HG03575 (cell line): ENCODE measurements around the gene ACAD9.
"Not testable (repeated sequence)": the region's sequence is repeated elsewhere in the genome, so short reads cannot be mapped to it uniquely, and the experiment has no call there.

ENCODE experiments used
- ATAC-seq: cut with Tn5 transposase; IDR thresholded peaks from one replicate; pipeline ENCODE4 v1.9.1; 2021; ENCODE audit not compliant: unreplicated experiment, insufficient number of reproducible peaks, low FRiP score; ENCODE audit errors: extremely low read depth

Gene ACAD9

GRCh38 chr3:128923576-128923975, 44.2 kb downstream of the ACAD9 start:
- no peak for ATAC-seq

- not testable (repeated sequence) for ATAC-seq
Observed at GRCh38 chr3:128923986-128924385, 44.6 kb downstream of the ACAD9 start.

DNA sequence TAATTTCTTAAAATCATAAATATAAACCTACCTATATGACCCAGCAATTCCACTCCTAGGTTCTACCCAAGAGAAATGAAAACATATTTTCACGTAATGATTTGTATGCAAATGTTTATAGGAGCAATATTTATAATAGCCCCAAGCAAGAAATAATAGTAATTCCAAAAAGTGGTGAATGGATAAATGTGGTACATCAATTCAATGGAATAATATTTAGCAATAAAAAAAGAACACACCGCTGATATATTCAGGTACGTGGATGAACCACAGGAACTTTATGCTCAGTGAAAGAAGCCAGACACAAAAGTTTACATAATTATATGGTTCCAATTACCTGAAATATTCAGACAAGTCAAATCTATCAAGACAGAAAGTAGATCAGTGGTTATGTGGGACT, 49.9 kb downstream of the ACAD9 start:
- ATAC-seq: no peak

- ATAC-seq: no peak
Observed at GRCh38 chr3:128931046-128931445, 51.6 kb downstream of the ACAD9 start.

- ATAC-seq: no peak
Observed at GRCh38 chr3:128932516-128933212, 53.2 kb downstream of the ACAD9 start.

- ATAC-seq: no peak
Observed at GRCh38 chr3:128933213-128933921, 53.9 kb downstream of the ACAD9 start.

GRCh38 chr3:128933922-128934253, 54.5 kb downstream of the ACAD9 start:
- ATAC-seq: no peak

- ATAC-seq: no peak
Observed at GRCh38 chr3:128935922-128936321, 56.5 kb downstream of the ACAD9 start.

GRCh38 chr3:128936341-128936740, 56.9 kb downstream of the ACAD9 start:
- no peak for ATAC-seq

DNA sequence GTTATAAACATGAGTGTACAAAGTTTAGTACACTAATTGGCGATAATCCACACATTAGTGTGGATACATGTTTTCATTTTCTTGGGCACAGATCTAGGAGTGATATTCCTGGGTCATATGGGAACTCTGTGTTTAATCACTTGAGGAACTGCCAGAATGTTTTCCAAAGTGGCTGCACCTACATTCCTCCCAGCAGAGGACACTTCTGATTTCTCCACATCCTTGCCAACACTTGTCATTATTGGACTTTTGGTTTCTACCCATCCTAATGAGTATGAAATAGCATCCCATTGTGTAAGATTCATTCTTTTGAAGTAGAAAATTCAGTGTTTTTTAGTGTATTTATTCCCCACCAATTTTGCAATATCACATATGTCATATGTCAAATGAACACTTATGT, 60.8 kb downstream of the ACAD9 start:
- ATAC-seq: no peak

DNA sequence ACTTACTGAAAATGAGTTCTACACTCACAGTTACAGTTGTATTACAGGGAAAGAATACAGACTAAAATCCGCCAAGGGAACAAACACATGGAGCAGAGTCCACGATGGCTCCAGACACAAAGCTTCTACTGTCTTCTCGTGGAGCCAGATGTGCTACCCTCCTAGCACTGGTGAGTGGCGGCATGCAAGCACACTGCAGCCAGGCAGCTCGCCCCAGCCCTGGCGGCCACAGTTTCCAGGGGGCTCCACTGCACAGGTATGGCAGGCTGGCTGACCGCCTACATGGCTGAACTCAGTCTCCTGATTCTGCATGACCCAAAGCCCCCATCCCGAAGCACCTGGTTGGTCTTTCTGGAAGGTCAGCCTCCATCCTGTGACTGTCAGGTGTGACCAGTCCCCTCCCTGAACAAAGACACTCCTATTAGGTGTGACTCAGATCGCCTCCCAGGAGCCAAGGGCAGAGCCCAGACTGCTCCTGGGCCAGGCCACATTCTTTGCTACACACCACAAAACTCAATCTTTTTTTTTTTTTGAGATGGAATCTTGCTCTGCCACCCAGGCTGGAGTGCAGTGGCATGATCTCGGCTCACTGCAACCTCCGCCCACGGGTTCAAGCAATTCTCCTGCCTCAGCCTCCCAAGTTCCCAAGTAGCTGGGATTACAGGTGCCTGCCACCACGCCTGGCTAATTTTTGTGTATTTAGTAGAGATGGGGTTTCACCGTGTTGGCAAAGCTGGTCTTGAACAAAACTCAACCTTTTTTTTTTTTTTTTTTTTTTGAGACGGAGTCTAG, 62.9 kb downstream of the ACAD9 start:
- ATAC-seq: no peak

GRCh38 chr3:128945041-128945877, 65.8 kb downstream of the ACAD9 start:
- no peak for ATAC-seq

DNA sequence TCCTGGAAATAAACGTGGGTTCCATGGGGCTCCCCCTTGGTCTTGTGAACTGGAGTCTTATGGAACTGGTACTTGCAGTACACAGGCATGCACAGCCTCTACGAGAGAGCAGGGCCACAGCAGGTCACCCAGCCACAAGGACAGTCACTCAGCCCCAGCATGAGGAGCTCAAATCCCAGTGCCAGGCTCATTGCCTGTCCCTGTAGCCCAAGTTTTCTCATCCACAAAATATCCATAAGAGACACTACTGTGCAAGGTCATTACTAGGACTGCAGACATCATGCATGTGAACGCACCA, 66.4 kb downstream of the ACAD9 start:
- ATAC-seq: no peak

DNA sequence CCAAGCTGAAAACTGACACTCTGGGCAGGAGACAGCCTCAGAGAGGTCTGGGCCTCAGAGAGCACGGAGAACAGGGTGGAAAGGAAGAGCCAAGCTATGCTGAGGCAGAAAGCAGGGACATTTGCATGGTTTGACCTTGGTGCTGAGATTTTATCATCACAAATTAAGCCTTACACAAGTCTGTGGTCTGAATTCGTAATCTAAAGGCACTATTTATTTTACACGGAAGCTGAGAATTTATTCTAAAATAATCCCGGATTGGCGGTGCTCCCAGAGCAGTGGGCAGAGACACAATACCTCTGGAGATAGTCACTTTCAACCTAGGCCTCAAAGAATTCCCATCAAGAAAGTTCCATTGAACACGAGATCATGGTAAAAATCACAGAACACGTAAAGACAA, 67.0 kb downstream of the ACAD9 start:
- ATAC-seq: no peak

DNA sequence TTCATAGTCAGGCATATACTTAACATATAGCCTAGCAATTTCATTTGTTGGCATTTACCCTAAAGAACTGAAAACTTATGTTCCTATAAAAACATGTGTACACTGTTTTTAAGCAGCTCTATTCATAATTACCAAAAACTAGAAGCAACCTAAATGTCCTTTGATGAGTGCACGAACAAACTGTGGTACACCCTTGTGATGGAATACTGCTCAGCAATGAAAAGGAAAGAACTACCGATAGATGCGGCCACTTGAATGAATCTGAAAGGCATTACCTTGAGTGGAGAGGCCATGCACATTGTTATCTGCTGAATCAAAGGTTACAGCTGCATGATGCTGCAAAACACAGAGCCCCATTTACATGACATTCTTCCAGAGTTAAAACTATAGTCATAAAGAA, 69.7 kb downstream of the ACAD9 start:
- no peak for ATAC-seq

- no peak for ATAC-seq
Observed at GRCh38 chr3:128950223-128950938, 71.0 kb downstream of the ACAD9 start.

- ATAC-seq: no peak
Observed at GRCh38 chr3:128956440-128956839, 77.0 kb downstream of the ACAD9 start.
